SK-N-SH treated with all-trans-retinoic acid at 6 μM for 48 hours (cell line): ENCODE data around the gene SLC6A19.

Experiments used
- ARNTL ChIP-seq: fragments of 450-650 bp; formaldehyde crosslinking; IDR thresholded peaks from 2 replicates; pipeline ENCODE4 v1.5.0; 2020; ENCODE audit warnings: low read depth, mild to moderate bottlenecking, moderate library complexity, borderline replicate concordance
- BACH2 ChIP-seq: fragments of 250-450 bp; sonication (Bioruptor Pico); IDR thresholded peaks from 2 replicates; pipeline ENCODE4 v1.9.0; 2021; ENCODE audit warnings: mild to moderate bottlenecking, borderline replicate concordance
- CSDC2 ChIP-seq: fragments of 250-450 bp; sonication (Bioruptor Pico); IDR thresholded peaks from 2 replicates; pipeline ENCODE4 v1.5.0; 2020; ENCODE audit warnings: mild to moderate bottlenecking, moderate library complexity
- OSR1 ChIP-seq: fragments of 250-450 bp; sonication (Bioruptor Pico); IDR thresholded peaks from 2 replicates; pipeline ENCODE4 v1.8.0; 2022; ENCODE audit warnings: moderate library complexity, mild to moderate bottlenecking, inconsistent platforms
- PPARA ChIP-seq: fragments of 250-450 bp; sonication (Bioruptor Pico); IDR thresholded peaks from 2 replicates; pipeline ENCODE4 v1.5.0; 2020; ENCODE audit warnings: mild to moderate bottlenecking, borderline replicate concordance
- RARB ChIP-seq: fragments of 250-450 bp; sonication (Bioruptor Pico); IDR thresholded peaks from 2 replicates; pipeline ENCODE4 v1.8.0; 2021; ENCODE audit warnings: mild to moderate bottlenecking, moderate library complexity
- SNAI2 ChIP-seq: fragments of 250-450 bp; sonication (Bioruptor Pico); IDR thresholded peaks from 2 replicates; pipeline ENCODE4 v1.5.0; 2020; ENCODE audit warnings: mild to moderate bottlenecking, moderate library complexity
- TCF4 ChIP-seq: fragments of 250-450 bp; sonication (Bioruptor Pico); IDR thresholded peaks from 2 replicates; pipeline ENCODE4 v1.8.0; 2021; ENCODE audit warnings: mild to moderate bottlenecking, moderate library complexity, borderline replicate concordance
- ZFP3 ChIP-seq: fragments of 250-450 bp; sonication (Bioruptor Pico); IDR thresholded peaks from 2 replicates; pipeline ENCODE4 v1.5.0; 2020; ENCODE audit warnings: mild to moderate bottlenecking, moderate library complexity
- TF ChIP-seq, protein P1 (sequence below): fragments of 250-450 bp; sonication (Bioruptor Pico); IDR thresholded peaks from 2 replicates; pipeline ENCODE4 v1.8.0; 2020; ENCODE audit warnings: mild to moderate bottlenecking, moderate library complexity, borderline replicate concordance
- TF ChIP-seq, protein P2 (sequence below): fragments of 250-450 bp; sonication (Bioruptor Pico); IDR thresholded peaks from 2 replicates; pipeline ENCODE4 v1.5.0; 2020; ENCODE audit warnings: mild to moderate bottlenecking, moderate library complexity
- TF ChIP-seq, protein P3 (sequence below): fragments of 250-450 bp; sonication (Bioruptor Pico); IDR thresholded peaks from 2 replicates; pipeline ENCODE4 v1.5.1; 2021; ENCODE audit warnings: mild to moderate bottlenecking, moderate library complexity

DNA sequence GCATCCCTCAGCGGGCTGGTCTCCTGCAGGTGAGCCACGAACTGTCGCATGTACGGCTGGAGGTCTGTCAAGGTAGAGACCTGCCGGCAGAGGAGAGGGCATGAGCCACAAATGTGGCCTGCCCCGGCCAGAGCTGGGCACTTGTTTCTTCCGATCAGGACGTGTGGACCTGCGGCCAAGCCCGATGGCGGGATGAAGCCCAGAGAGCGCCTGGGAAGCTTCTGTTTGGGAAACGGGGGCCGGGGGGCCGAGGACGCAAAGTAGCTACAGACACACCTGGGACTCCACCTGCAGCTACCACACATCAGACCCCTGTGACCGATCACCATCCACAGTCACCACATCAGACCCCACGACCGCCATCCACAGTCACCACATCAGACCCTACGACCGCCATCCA, 70.8 kb downstream of the SLC6A19 start:
- TF ChIP-seq SNAI2 (CRISPR knock-in tag) (no peak), BACH2 (no peak), ZFP3 (CRISPR knock-in tag) (no peak), PPARA (no peak), CSDC2 (no peak), OSR1 (no peak), ARNTL (CRISPR knock-in tag) (no peak), RARB (CRISPR knock-in tag) (no peak), TCF4 (CRISPR knock-in tag) (no peak)
- TF ChIP-seq, protein P1, sequence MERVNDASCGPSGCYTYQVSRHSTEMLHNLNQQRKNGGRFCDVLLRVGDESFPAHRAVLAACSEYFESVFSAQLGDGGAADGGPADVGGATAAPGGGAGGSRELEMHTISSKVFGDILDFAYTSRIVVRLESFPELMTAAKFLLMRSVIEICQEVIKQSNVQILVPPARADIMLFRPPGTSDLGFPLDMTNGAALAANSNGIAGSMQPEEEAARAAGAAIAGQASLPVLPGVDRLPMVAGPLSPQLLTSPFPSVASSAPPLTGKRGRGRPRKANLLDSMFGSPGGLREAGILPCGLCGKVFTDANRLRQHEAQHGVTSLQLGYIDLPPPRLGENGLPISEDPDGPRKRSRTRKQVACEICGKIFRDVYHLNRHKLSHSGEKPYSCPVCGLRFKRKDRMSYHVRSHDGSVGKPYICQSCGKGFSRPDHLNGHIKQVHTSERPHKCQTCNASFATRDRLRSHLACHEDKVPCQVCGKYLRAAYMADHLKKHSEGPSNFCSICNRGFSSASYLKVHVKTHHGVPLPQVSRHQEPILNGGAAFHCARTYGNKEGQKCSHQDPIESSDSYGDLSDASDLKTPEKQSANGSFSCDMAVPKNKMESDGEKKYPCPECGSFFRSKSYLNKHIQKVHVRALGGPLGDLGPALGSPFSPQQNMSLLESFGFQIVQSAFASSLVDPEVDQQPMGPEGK (CRISPR knock-in tag), result no peak
- TF ChIP-seq, protein P2, sequence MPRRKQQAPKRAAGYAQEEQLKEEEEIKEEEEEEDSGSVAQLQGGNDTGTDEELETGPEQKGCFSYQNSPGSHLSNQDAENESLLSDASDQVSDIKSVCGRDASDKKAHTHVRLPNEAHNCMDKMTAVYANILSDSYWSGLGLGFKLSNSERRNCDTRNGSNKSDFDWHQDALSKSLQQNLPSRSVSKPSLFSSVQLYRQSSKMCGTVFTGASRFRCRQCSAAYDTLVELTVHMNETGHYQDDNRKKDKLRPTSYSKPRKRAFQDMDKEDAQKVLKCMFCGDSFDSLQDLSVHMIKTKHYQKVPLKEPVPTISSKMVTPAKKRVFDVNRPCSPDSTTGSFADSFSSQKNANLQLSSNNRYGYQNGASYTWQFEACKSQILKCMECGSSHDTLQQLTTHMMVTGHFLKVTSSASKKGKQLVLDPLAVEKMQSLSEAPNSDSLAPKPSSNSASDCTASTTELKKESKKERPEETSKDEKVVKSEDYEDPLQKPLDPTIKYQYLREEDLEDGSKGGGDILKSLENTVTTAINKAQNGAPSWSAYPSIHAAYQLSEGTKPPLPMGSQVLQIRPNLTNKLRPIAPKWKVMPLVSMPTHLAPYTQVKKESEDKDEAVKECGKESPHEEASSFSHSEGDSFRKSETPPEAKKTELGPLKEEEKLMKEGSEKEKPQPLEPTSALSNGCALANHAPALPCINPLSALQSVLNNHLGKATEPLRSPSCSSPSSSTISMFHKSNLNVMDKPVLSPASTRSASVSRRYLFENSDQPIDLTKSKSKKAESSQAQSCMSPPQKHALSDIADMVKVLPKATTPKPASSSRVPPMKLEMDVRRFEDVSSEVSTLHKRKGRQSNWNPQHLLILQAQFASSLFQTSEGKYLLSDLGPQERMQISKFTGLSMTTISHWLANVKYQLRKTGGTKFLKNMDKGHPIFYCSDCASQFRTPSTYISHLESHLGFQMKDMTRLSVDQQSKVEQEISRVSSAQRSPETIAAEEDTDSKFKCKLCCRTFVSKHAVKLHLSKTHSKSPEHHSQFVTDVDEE (CRISPR knock-in tag), result no peak
- TF ChIP-seq, protein P3, sequence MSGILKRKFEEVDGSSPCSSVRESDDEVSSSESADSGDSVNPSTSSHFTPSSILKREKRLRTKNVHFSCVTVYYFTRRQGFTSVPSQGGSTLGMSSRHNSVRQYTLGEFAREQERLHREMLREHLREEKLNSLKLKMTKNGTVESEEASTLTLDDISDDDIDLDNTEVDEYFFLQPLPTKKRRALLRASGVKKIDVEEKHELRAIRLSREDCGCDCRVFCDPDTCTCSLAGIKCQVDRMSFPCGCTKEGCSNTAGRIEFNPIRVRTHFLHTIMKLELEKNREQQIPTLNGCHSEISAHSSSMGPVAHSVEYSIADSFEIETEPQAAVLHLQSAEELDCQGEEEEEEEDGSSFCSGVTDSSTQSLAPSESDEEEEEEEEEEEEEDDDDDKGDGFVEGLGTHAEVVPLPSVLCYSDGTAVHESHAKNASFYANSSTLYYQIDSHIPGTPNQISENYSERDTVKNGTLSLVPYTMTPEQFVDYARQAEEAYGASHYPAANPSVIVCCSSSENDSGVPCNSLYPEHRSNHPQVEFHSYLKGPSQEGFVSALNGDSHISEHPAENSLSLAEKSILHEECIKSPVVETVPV (CRISPR knock-in tag), result no peak
